HG03521 (cell line): Measurements from ENCODE around the gene RILP.

Experiments used
- ATAC-seq: cut with Tn5 transposase; IDR thresholded peaks from one replicate; pipeline ENCODE4 v1.9.1; 2021; ENCODE audit warnings: mild to moderate bottlenecking, moderate library complexity; ENCODE audit not compliant: unreplicated experiment

Gene RILP

GRCh38 chr17:1629504-1630310 is 20.0 kb downstream of the RILP start:
- no peak for ATAC-seq

- ATAC-seq = peak; percentile 47
These were observed 20.7 kb downstream of the RILP start for GRCh38 chr17:1628856-1629503.

- peak; percentile 46 for ATAC-seq
These were observed 21.4 kb downstream of the RILP start, which contains the start of gene SLC43A2 for GRCh38 chr17:1627982-1628855. TSS of gene SLC43A2 (minus strand) at chr17:1628834. CDS start at chr17:1627874, 960 bp downstream.

- ATAC-seq = no peak
These were observed 22.3 kb downstream of the RILP start for GRCh38 chr17:1627182-1627981.

GRCh38 chr17:1626333-1626732 is 23.3 kb downstream of the RILP start:
- no peak for ATAC-seq

GRCh38 chr17:1625581-1625980 is 24.1 kb downstream of the RILP start:
- no peak for ATAC-seq

- no peak for ATAC-seq
These were observed 24.6 kb downstream of the RILP start for GRCh38 chr17:1625053-1625452.

- no peak for ATAC-seq
These were observed 25.0 kb downstream of the RILP start for GRCh38 chr17:1624650-1625049.

GRCh38 chr17:1623057-1623630 is 26.5 kb downstream of the RILP start:
- ATAC-seq = no peak

GRCh38 chr17:1621273-1621954 is 28.3 kb downstream of the RILP start:
- no peak for ATAC-seq

- ATAC-seq = no peak
These were observed 29.2 kb downstream of the RILP start for GRCh38 chr17:1620486-1620885.

GRCh38 chr17:1617620-1618174 is 32.0 kb downstream of the RILP start:
- no peak for ATAC-seq

- ATAC-seq = no peak
These were observed 33.6 kb downstream of the RILP start for GRCh38 chr17:1616101-1616500.

- no peak for ATAC-seq
These were observed 37.3 kb downstream of the RILP start for GRCh38 chr17:1612400-1612799.

- no peak for ATAC-seq
These were observed 38.0 kb downstream of the RILP start for GRCh38 chr17:1611715-1612114.

GRCh38 chr17:1608676-1609075 is 41.0 kb downstream of the RILP start:
- no peak for ATAC-seq

- no peak for ATAC-seq
These were observed 41.7 kb downstream of the RILP start for GRCh38 chr17:1607971-1608320.

GRCh38 chr17:1606352-1606985 is 43.2 kb downstream of the RILP start:
- no peak for ATAC-seq
